Measurements from ENCODE around the gene ST3GAL4. TPM values are rescaled to one million over a fixed set of nuclear protein-coding genes. Genes with fewer than 3 reads are reported as not detected.
"Not testable (repeated sequence)": the region's sequence is repeated elsewhere in the genome, so short reads cannot be mapped to it uniquely, and the experiment has no call there.

ST3GAL4 gene
- total RNA-seq = 7.8 and 8.8 TPM in 2 replicates
- long read RNA-seq, partial matches to known transcripts = 0 of 2 reads
- long read RNA-seq, other reads (novel, unspliced or antisense) = 0 of 2 reads

DNA sequence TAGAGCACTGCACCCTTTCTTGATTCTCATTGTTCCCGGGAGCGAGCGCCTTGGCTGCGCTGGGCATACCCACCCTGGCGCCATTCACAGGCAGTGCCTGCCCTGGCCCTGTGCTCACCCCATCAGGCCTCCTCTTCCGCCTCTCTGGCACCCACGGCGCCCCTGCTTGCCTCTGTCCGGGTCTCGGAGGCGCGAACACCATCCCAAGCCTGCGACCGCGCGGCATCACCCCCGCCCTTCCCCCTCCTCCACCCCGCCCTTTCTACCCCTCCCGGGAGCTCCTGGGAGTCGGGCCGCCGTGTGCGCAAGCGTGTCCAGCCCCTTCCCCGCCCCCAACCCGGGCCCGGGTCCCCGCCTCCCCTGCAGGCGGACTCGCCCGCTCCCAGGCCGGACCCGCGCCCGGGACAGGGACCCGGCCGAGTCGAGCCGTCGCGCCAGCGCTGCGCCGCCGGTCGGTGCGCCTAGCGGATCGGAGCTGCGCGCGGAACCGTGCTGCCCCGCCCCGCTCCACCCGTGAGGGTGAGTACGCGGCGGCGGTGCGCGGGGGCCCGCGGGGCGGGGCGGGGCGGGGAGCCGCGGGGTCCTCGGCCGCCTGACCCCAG, at the start of gene ST3GAL4:
ST3GAL4 (plus strand) TSS at position 363 of the 602 bp plus-strand sequence. CDS start 50,470 bp downstream, outside the sequence.
- Mint-ChIP-seq H3K4me3 (ENCODE audit: low read depth) (peak within 1 kb of the TSS; percentile 90), H3K27me3 (no peaks in the 10 kb centered on the region), H3K36me3 (ENCODE audit: insufficient read depth) (peaks cover 2% of the 10 kb centered on the region), H3K9me3 (ENCODE audit: low read depth) (no peaks in the 10 kb centered on the region), H3K27ac (peak within 1 kb of the TSS; percentile 88), H3K4me1 (ENCODE audit: low read depth) (peaks cover 22% of the 10 kb centered on the region)
- no peak for TF ChIP-seq CTCF (IDR thresholded peaks at IDR 0.05; ENCODE audit: unreplicated experiment)
- peak; percentile 83 for DNase-seq (ENCODE audit: low spot score, unreplicated experiment)

- no peak for DNase-seq (ENCODE audit: low spot score, unreplicated experiment)
- Mint-ChIP-seq H3K27ac (no peak overlapping the region), H3K4me3 (ENCODE audit: low read depth) (no peak overlapping the region), H3K36me3 (ENCODE audit: insufficient read depth) (peaks cover 2% of the 10 kb centered on the region), H3K27me3 (no peaks in the 10 kb centered on the region), H3K9me3 (ENCODE audit: low read depth) (no peaks in the 10 kb centered on the region), H3K4me1 (ENCODE audit: low read depth) (peaks cover 16% of the 10 kb centered on the region)
- TF ChIP-seq CTCF (IDR thresholded peaks at IDR 0.05; ENCODE audit: unreplicated experiment) = no peak
Observed at GRCh38 chr11:126305699-126306098, 49.8 kb upstream of the ST3GAL4 start.

- TF ChIP-seq CTCF (IDR thresholded peaks at IDR 0.05; ENCODE audit: unreplicated experiment) = peak; percentile 54
- Mint-ChIP-seq H3K27ac (peak overlapping the region; percentile 68), H3K27me3 (no peaks in the 10 kb centered on the region), H3K4me3 (ENCODE audit: low read depth) (no peak overlapping the region), H3K9me3 (ENCODE audit: low read depth) (no peaks in the 10 kb centered on the region), H3K36me3 (ENCODE audit: insufficient read depth) (peaks cover under 1% of the 10 kb centered on the region), H3K4me1 (ENCODE audit: low read depth) (peaks cover 16% of the 10 kb centered on the region)
- no peak for DNase-seq (ENCODE audit: low spot score, unreplicated experiment)
Observed at GRCh38 chr11:126307706-126308105, 47.8 kb upstream of the ST3GAL4 start.

- no peak overlapping the region for H3K4me3 Mint-ChIP-seq (ENCODE audit: low read depth)
- H3K9me3 Mint-ChIP-seq (ENCODE audit: low read depth) = no peaks in the 10 kb centered on the region
- H3K27me3 Mint-ChIP-seq = no peaks in the 10 kb centered on the region
- no peak overlapping the region for H3K27ac Mint-ChIP-seq
- H3K36me3 Mint-ChIP-seq (ENCODE audit: insufficient read depth) = no peaks in the 10 kb centered on the region
- DNase-seq (ENCODE audit: low spot score, unreplicated experiment) = no peak
- H3K4me1 Mint-ChIP-seq (ENCODE audit: low read depth) = peaks cover 16% of the 10 kb centered on the region
- TF ChIP-seq CTCF (IDR thresholded peaks at IDR 0.05; ENCODE audit: unreplicated experiment) = no peak
Observed at GRCh38 chr11:126308271-126308671, 47.2 kb upstream of the ST3GAL4 start.

DNA sequence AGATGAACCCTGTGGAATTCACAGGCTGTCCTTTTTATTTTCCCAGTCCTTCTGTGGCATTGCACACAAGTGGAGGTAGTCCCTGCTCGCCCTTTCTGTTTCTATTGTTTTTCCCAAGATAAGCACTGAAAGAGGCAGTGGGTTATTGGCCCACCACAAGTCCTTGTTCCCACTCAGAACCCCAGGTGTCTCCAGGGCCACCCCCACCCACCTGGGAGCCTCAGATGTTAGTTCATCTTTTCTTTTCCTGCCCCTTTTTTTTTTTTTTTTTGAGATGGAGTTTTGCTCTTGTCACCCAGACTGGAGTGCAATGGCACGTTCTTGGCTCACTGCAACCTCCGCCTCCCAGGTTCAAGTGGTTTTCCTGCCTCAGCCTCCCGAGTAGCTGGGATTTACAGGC, 46.7 kb upstream of the ST3GAL4 start:
- H3K27ac Mint-ChIP-seq; H3K9me3 Mint-ChIP-seq (ENCODE audit: low read depth); DNase-seq (ENCODE audit: low spot score, unreplicated experiment); H3K36me3 Mint-ChIP-seq (ENCODE audit: insufficient read depth); H3K27me3 Mint-ChIP-seq; H3K4me3 Mint-ChIP-seq (ENCODE audit: low read depth): not testable (repeated sequence)
- H3K4me1 Mint-ChIP-seq (ENCODE audit: low read depth) = peaks cover 13% of the 10 kb centered on the region
